ENCODE data around the gene INPP5K. TPM values are rescaled to one million over a fixed set of nuclear protein-coding genes. Genes with fewer than 3 reads are reported as not detected.

INPP5K gene
- total and polyA plus RNA-seq, 8 donors, result 23.6 to 51.1 (median 27.2) TPM

- H3K27ac ChIP-seq, result peak overlapping the region; percentile 89 to 90
- TF ChIP-seq CTCF (IDR thresholded peaks at IDR 0.05), result no peak
- H3K36me3 ChIP-seq, result peaks cover 0 to 21% of the 10 kb centered on the region in 2 donors
- H3K9me3 ChIP-seq, result no peaks in the 10 kb centered on the region
- intact Hi-C loops (cut with DNase I), result no loop called here
- peak overlapping the region; percentile 54 to 82 for H3K4me3 ChIP-seq
- peak; percentile 51 for ATAC-seq
- DNase-seq, result peak in 3 of 4 donors; percentile 63 to 94 (median 68)
- H3K4me1 ChIP-seq, result peaks cover 17 to 77% of the 10 kb centered on the region in 2 donors
- peaks cover 0 to 44% of the 10 kb centered on the region in 2 donors for H3K27me3 ChIP-seq
Observed at GRCh38 chr17:1491443-1492248, 24.8 kb downstream of the INPP5K start.

DNA sequence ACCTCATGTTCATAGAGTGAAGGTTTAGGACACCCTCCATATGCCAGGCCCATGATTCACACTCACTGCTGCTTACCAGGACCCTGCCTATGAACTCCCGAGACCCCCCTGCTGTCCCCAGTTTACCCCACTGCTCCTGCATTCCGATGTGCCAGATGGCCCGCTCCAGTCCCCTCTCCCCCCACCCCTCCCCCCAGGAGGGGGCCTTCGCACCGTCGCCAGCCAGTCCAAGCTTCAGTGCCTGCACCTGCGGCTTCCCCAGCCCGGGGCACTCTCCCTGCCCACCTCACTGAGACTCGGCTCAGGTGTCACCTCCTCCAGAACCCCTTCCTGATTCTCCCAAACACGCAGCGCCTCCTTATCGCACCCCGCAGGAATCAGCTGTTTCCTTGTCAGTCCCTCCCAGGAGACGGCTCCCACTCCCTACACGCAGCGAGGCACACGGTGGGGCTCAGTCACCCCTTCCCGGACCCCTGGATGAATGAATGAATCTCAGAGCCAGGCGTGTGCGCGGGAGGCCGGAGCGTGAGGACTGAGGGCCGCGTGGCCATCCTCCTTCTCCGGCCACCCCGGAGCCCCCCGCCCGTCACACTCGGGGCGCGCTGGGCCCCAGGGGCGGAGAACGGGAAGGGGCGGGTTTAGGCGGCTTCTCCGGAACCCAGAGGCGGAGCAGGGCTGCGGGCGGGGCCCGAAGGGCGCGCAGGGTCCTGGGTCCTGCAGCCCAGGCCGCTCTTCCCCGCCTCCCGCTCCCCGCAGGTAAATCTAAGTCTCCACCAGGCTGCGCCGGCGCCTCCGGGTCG is 25.6 kb downstream of the INPP5K start:
- Histone ChIP-seq H3K36me3 (peaks cover 0 to 13% of the 10 kb centered on the region in 2 donors), H3K4me3 (peak overlapping the region; percentile 52 to 82), H3K9me3 (no peaks in the 10 kb centered on the region), H3K27me3 (peaks cover 0 to 52% of the 10 kb centered on the region in 2 donors), H3K27ac (peak overlapping the region; percentile 89 to 90), H3K4me1 (peaks cover 23 to 85% of the 10 kb centered on the region in 2 donors)
- no peak for TF ChIP-seq CTCF (IDR thresholded peaks at IDR 0.05)
- ATAC-seq, result peak; percentile 56
- intact Hi-C loops (cut with DNase I), result no loop called here
- peak in 3 of 4 donors; percentile 49 to 96 (median 79) for DNase-seq

DNA sequence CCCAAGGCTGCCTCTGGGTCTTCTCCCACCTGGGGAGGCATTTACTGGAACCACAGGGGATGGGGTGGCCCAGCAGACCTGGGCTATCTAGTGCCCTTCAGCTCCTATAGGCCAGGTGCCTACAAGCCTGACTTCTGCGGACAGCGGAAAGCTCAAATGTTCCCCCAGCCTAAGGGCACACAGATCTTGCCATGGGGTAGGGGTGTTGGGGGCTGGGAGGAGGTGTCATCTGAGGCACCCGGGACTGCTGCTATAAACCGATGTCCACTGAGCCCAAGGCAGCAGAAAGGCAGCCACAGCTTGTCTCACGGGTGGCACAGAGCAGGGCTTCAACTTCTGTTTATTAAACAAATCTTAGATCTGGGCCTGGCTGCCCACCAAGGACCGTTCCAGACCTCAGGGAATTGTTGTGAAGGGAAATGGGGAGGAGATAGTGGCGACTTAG is 27.6 kb downstream of the INPP5K start:
- Histone ChIP-seq H3K27me3 (peaks cover 0 to 68% of the 10 kb centered on the region in 2 donors), H3K27ac (peak overlapping the region; percentile 90 to 93), H3K36me3 (peaks cover 0 to 1% of the 10 kb centered on the region in 2 donors), H3K9me3 (no peaks in the 10 kb centered on the region), H3K4me3 (peak overlapping the region in 1 of 2 donors; percentile 82), H3K4me1 (peaks cover 23 to 85% of the 10 kb centered on the region in 2 donors)
- TF ChIP-seq CTCF (IDR thresholded peaks at IDR 0.05), result no peak
- ATAC-seq, result no peak
- peak in 1 of 4 donors; percentile 20 for DNase-seq
- intact Hi-C loops (cut with DNase I), result no loop called here

DNA sequence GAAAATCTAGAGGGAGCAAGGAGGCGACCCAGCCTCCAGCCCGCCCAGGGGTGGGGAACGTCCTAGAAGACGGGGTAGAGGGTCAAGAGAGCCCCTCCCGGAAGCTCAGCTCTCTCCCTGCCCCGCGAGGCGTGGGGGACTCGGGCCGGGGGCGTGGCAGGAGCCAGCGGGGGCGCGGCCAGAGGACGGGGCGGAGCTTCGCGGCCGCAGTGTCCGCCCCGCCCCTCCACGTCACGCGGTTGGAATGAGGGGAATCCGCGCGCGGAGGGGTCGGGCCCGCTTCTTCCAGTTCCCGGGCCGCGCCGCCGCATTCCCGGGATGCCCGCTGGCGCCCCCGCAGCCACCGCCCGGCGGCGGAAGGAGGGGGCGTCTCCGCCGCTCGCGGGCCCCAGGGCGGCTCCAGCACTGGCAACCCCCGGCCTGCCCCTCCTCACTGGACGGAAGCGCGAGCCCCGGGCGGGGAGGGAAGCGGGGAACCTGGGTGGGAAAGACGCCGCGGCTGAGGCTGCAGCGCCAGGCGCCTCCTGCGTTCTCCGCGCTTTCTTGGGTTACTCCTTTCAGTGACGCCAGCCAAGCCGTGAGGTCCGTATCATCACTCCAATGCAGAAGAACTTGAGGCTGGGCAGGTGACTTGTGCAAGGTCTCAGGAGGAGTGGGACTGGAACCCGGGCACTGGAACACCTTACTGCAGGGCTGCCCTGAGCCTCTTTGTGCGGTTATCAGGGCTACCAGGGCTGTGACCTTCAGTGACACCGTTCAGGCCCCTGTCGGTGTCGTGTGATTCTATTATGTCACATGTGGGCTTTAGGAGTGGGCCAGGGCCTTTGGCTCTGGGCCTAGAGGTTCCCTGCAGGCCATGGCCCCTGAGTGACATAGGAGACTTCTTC is 28.2 kb downstream of the INPP5K start:
- Histone ChIP-seq H3K4me1 (peaks cover 23 to 83% of the 10 kb centered on the region in 2 donors), H3K27ac (peak overlapping the region; percentile 90 to 93), H3K4me3 (peak overlapping the region; percentile 35 to 82), H3K27me3 (peaks cover 0 to 64% of the 10 kb centered on the region in 2 donors), H3K36me3 (peaks cover 0 to 8% of the 10 kb centered on the region in 2 donors), H3K9me3 (no peaks in the 10 kb centered on the region)
- peak; percentile 65 for ATAC-seq
- intact Hi-C loops (cut with DNase I), result no loop called here
- no peak for TF ChIP-seq CTCF (IDR thresholded peaks at IDR 0.05)
- peak; percentile 84 to 96 (median 90) for DNase-seq

Measured in left lung (tissue), 10 donors.